ENCODE data around the gene FAM32A.

DNA sequence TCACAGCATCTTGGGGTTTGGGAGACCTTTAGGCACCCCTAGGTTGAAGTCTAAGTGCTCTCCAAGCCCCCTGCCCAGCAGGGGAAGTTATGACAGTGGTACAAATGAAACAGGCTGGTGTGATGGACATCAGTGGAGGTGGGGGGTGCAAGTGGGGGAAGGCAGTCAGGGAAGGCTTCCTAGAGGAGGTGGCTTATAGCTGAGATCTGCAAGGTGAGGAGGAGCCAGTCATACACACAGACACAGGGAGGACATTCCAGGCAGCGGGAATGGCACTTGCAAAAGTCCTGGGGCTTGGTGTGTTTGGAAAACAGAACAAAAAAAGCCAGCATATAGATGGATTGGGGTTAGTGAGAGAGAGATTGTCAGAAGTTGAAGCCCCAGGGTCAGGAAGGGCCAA lies 30.1 kb upstream of the FAM32A start:
- no peak for TF ChIP-seq CTCF (IDR thresholded peaks at IDR 0.05)
- TF ChIP-seq TCF7L2 (IDR thresholded peaks at IDR 0.05; ENCODE audit: low read depth, low read length): no peak
